WTC11 (cell line): Measurements from ENCODE around the gene NOL4L. TPM values are rescaled to one million over a fixed set of nuclear protein-coding genes. Genes with fewer than 3 reads are reported as not detected.

Experiments used
- ATAC-seq: fragments of 200-7000 bp; cut with Tn5 transposase; 2 replicates; pipeline ENCODE4 v1.10.0; 2021; ENCODE audit warnings: mild to moderate bottlenecking, moderate library complexity
- CTCF ChIA-PET: fragments of 300-600 bp; sonication (Branson Sonifier 250); formaldehyde crosslinking; loops from one replicate; lab custom pipeline; 2021; ENCODE audit warnings: antibody characterized with exemption; lab: Charles Lee
- POLR2A ChIA-PET: fragments of 350-600 bp; sonication (Branson Sonifier 250); formaldehyde crosslinking; loops from one replicate; lab custom pipeline; 2021; ENCODE audit warnings: antibody characterized with exemption; lab: Charles Lee
- DNase-seq: peaks from one replicate; pipeline ENCODE4 v3.0.0; 2021; ENCODE audit warnings: low spot score
- H3K27ac Mint-ChIP-seq: 2 replicates; pipeline ENCODE4 v1.8.0; 2021; ENCODE audit warnings: mixed read lengths
- H3K27me3 Mint-ChIP-seq: 2 replicates; pipeline ENCODE4 v1.8.0; 2021; ENCODE audit warnings: low read depth, mild to moderate bottlenecking, moderate library complexity, mixed read lengths
- H3K36me3 Mint-ChIP-seq: 2 replicates; pipeline ENCODE4 v1.8.0; 2021; ENCODE audit warnings: mixed read lengths
- H3K4me1 Mint-ChIP-seq: 2 replicates; pipeline ENCODE4 v1.8.0; 2022; ENCODE audit warnings: mixed read lengths
- H3K4me3 Mint-ChIP-seq: 2 replicates; pipeline ENCODE4 v1.8.0; 2021; ENCODE audit warnings: mild to moderate bottlenecking, moderate library complexity, mixed read lengths
- H3K9me3 Mint-ChIP-seq: 2 replicates; pipeline ENCODE4 v1.8.0; 2021; ENCODE audit warnings: mixed read lengths
- ELF4 ChIP-seq: sonication (generic); formaldehyde crosslinking; IDR thresholded peaks from 2 replicates; pipeline ENCODE4 v1.8.1; 2022; ENCODE audit warnings: low read depth, mild to moderate bottlenecking, moderate library complexity, missing genetic modification reagents
- ESRRA ChIP-seq: sonication (generic); formaldehyde crosslinking; IDR thresholded peaks from 2 replicates; pipeline ENCODE4 v1.8.1; 2022; ENCODE audit warnings: mild to moderate bottlenecking, missing genetic modification reagents, borderline replicate concordance
- ETV6 ChIP-seq: sonication (generic); formaldehyde crosslinking; IDR thresholded peaks from 2 replicates; pipeline ENCODE4 v1.8.1; 2022; ENCODE audit warnings: mild to moderate bottlenecking, missing genetic modification reagents
- MXD4 ChIP-seq: fragments of 250-450 bp; sonication (Bioruptor Pico); IDR thresholded peaks from 2 replicates; pipeline ENCODE4 v1.8.0; 2021; ENCODE audit warnings: mild to moderate bottlenecking, moderate library complexity, borderline replicate concordance
- PRRX2 ChIP-seq: fragments of 250-450 bp; sonication (Bioruptor Pico); IDR thresholded peaks from 2 replicates; pipeline ENCODE4 v1.8.0; 2021; ENCODE audit warnings: mild to moderate bottlenecking
- SMAD3 ChIP-seq: sonication (generic); formaldehyde crosslinking; IDR thresholded peaks from 2 replicates; pipeline ENCODE4 v1.8.0; 2022; ENCODE audit warnings: missing genetic modification reagents, mild to moderate bottlenecking, borderline replicate concordance
- ZNF671 ChIP-seq: fragments of 250-450 bp; sonication (Bioruptor Pico); IDR thresholded peaks from 2 replicates; pipeline ENCODE4 v1.8.0; 2021; ENCODE audit warnings: mild to moderate bottlenecking
- total RNA-seq: library from RNA; stranded (reverse); gene quantifications from 3 replicates; pipeline ENCODE4 v1.2.3, GENCODE V29; 2021
- TF ChIP-seq, protein P1 (sequence below): sonication (generic); formaldehyde crosslinking; IDR thresholded peaks from 2 replicates; pipeline ENCODE4 v1.8.1; 2022; ENCODE audit warnings: low read depth, missing genetic modification reagents, borderline replicate concordance
- TF ChIP-seq, protein P2 (sequence below): sonication (generic); formaldehyde crosslinking; IDR thresholded peaks from 2 replicates; pipeline ENCODE4 v1.8.1; 2022; ENCODE audit warnings: mild to moderate bottlenecking, missing genetic modification reagents, moderate library complexity, borderline replicate concordance
- TF ChIP-seq, protein P3 (sequence below): sonication (generic); formaldehyde crosslinking; IDR thresholded peaks from 2 replicates; pipeline ENCODE4 v1.8.0; 2022; ENCODE audit warnings: missing genetic modification reagents
- TF ChIP-seq, protein P4 (sequence below): sonication (generic); formaldehyde crosslinking; IDR thresholded peaks from 2 replicates; pipeline ENCODE4 v1.8.0; 2022; ENCODE audit warnings: mild to moderate bottlenecking, missing genetic modification reagents
- TF ChIP-seq, protein P5 (sequence below): sonication (generic); formaldehyde crosslinking; IDR thresholded peaks from 2 replicates; pipeline ENCODE4 v1.8.1; 2022; ENCODE audit warnings: mild to moderate bottlenecking, moderate library complexity, missing genetic modification reagents

Gene NOL4L
- total RNA-seq, 1 experiment from 2014 or later = 29.0 TPM

DNA sequence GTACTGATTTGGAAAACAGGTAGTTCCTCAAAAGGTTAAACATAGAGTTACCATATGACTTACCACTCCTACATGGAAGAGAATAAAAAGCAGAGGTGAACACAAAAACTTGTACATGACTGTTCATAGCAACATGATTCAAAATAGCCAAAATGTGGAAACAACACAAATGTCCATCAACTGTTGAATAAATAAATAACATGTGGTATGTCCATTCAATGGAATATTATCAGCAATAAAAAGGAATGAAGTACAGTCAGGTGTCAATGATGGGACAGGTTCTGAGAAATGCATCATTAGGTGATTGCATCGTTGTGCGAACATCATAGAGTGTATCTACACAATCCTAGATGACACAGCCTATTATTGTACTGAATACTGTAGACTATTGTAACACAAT lies 35.3 kb downstream of the NOL4L start (continued):
- TF ChIP-seq, protein P1, sequence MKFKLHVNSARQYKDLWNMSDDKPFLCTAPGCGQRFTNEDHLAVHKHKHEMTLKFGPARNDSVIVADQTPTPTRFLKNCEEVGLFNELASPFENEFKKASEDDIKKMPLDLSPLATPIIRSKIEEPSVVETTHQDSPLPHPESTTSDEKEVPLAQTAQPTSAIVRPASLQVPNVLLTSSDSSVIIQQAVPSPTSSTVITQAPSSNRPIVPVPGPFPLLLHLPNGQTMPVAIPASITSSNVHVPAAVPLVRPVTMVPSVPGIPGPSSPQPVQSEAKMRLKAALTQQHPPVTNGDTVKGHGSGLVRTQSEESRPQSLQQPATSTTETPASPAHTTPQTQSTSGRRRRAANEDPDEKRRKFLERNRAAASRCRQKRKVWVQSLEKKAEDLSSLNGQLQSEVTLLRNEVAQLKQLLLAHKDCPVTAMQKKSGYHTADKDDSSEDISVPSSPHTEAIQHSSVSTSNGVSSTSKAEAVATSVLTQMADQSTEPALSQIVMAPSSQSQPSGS (CRISPR knock-in tag) = no peak
- TF ChIP-seq, all 79 proteins: peak for 0

DNA sequence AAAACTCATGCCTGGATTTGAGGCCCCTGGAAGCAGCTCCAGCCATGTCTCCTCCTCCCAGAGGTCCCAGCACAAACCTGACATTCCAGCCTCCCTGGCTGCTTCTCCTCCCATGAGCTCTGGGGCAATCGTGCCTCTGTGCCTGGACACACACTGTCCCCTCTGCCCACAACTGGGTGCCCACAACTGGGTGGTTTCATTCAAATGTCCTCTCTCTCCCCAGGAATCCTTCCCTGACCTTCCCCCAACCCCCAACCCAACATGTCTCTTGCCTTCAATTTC lies 37.4 kb downstream of the NOL4L start:
- H3K27me3 Mint-ChIP-seq = no peaks in the 10 kb centered on the region
- H3K9me3 Mint-ChIP-seq = no peaks in the 10 kb centered on the region
- no peak for TF ChIP-seq ETV6 (CRISPR knock-in tag)
- no peak for TF ChIP-seq PRRX2 (CRISPR knock-in tag)
- TF ChIP-seq, protein P2, sequence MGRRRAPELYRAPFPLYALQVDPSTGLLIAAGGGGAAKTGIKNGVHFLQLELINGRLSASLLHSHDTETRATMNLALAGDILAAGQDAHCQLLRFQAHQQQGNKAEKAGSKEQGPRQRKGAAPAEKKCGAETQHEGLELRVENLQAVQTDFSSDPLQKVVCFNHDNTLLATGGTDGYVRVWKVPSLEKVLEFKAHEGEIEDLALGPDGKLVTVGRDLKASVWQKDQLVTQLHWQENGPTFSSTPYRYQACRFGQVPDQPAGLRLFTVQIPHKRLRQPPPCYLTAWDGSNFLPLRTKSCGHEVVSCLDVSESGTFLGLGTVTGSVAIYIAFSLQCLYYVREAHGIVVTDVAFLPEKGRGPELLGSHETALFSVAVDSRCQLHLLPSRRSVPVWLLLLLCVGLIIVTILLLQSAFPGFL (CRISPR knock-in tag) = no peak
- no peak for TF ChIP-seq ZNF671
- no peak overlapping the region for H3K27ac Mint-ChIP-seq
- DNase-seq = no peak
- ChIA-PET POLR2A (no interaction called here), CTCF (interaction anchor here (0.5 to 1.4 kb wide), 4 partner anchors 8 to 431 kb away, joined by 3 to 4 read pairs (median 3); no protein-coding TSS in a partner anchor)
- H3K4me1 Mint-ChIP-seq = peaks cover 15% of the 10 kb centered on the region; the same call in 1 of the 2 replicates
- no peaks in the 10 kb centered on the region for H3K36me3 Mint-ChIP-seq
- ATAC-seq = no peak
- H3K4me3 Mint-ChIP-seq = no peak overlapping the region

DNA sequence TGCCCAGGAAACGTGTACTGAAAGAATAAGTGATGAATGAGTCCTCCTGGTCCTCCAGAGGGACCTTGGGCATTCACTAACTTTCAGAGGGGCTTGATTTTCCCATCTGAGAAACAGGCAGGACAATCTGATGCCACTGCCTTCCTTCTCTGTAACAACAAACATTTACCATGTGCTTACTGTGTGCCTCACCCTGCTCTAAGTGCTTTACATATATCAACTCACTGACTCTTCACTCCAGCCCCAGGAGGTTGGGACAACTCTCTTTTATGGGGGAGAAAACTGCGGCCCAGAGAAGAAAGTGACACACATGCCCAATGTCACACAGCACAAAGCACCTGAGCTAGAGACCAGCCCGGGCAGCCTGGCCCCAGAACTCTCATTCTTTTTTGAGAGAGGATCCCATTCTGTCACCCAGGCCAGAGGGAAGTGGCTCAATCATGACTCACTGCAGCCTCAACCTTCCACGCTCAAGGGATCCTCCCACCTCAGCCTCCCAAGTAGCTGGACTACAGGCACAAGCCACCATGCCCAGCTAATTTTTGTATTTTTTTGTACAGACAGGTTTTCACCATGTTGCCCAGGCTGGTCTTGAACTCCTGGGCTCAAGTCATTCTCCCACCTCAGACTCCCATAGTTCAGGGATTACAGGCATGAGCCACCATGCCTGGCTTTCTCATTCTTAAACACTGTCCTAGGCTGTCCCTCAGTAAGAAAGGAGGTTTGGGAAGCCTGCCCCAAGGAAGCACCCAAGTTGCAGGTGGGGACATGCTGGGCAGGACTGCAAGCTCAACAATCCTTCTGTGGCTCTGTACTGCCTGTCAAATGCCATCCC lies 38.0 kb downstream of the NOL4L start:
- ATAC-seq (no peak), DNase-seq (no peak)
- Mint-ChIP-seq H3K4me3 (no peak overlapping the region), H3K4me1 (peaks cover 15% of the 10 kb centered on the region; the same call in 1 of the 2 replicates), H3K9me3 (no peaks in the 10 kb centered on the region), H3K36me3 (no peaks in the 10 kb centered on the region), H3K27ac (no peak overlapping the region), H3K27me3 (no peaks in the 10 kb centered on the region)
- TF ChIP-seq, protein P3, sequence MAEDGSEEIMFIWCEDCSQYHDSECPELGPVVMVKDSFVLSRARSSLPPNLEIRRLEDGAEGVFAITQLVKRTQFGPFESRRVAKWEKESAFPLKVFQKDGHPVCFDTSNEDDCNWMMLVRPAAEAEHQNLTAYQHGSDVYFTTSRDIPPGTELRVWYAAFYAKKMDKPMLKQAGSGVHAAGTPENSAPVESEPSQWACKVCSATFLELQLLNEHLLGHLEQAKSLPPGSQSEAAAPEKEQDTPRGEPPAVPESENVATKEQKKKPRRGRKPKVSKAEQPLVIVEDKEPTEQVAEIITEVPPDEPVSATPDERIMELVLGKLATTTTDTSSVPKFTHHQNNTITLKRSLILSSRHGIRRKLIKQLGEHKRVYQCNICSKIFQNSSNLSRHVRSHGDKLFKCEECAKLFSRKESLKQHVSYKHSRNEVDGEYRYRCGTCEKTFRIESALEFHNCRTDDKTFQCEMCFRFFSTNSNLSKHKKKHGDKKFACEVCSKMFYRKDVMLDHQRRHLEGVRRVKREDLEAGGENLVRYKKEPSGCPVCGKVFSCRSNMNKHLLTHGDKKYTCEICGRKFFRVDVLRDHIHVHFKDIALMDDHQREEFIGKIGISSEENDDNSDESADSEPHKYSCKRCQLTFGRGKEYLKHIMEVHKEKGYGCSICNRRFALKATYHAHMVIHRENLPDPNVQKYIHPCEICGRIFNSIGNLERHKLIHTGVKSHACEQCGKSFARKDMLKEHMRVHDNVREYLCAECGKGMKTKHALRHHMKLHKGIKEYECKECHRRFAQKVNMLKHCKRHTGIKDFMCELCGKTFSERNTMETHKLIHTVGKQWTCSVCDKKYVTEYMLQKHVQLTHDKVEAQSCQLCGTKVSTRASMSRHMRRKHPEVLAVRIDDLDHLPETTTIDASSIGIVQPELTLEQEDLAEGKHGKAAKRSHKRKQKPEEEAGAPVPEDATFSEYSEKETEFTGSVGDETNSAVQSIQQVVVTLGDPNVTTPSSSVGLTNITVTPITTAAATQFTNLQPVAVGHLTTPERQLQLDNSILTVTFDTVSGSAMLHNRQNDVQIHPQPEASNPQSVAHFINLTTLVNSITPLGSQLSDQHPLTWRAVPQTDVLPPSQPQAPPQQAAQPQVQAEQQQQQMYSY (CRISPR knock-in tag) = 0 out of 2 replicates have a peak, but pooled peaks have one; percentile 10
- TF ChIP-seq SMAD3 (CRISPR knock-in tag) (no peak), ESRRA (CRISPR knock-in tag) (no peak), ELF4 (CRISPR knock-in tag) (no peak), MXD4 (CRISPR knock-in tag) (no peak)
- TF ChIP-seq, protein P4, sequence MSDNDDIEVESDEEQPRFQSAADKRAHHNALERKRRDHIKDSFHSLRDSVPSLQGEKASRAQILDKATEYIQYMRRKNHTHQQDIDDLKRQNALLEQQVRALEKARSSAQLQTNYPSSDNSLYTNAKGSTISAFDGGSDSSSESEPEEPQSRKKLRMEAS = no peak
- TF ChIP-seq, protein P5, sequence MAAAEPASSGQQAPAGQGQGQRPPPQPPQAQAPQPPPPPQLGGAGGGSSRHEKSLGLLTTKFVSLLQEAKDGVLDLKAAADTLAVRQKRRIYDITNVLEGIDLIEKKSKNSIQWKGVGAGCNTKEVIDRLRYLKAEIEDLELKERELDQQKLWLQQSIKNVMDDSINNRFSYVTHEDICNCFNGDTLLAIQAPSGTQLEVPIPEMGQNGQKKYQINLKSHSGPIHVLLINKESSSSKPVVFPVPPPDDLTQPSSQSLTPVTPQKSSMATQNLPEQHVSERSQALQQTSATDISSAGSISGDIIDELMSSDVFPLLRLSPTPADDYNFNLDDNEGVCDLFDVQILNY (CRISPR knock-in tag) = no peak
- ChIA-PET CTCF (interaction anchor here (0.5 to 1.4 kb wide), 4 partner anchors 8 to 430 kb away, joined by 3 to 4 read pairs (median 3); no protein-coding TSS in a partner anchor), POLR2A (no interaction called here)
